T-helper 22 cell (primary cell): ENCODE measurements around the gene TRAFD1.

Experiments
- DNase-seq: peaks from one replicate; pipeline ENCODE4 v3.0.0-alpha.2; 2020; ENCODE audit warnings: low read depth

Gene TRAFD1

GRCh38 chr12:112160611-112161010 is 35.3 kb downstream of the TRAFD1 start:
- DNase-seq = no peak

DNA sequence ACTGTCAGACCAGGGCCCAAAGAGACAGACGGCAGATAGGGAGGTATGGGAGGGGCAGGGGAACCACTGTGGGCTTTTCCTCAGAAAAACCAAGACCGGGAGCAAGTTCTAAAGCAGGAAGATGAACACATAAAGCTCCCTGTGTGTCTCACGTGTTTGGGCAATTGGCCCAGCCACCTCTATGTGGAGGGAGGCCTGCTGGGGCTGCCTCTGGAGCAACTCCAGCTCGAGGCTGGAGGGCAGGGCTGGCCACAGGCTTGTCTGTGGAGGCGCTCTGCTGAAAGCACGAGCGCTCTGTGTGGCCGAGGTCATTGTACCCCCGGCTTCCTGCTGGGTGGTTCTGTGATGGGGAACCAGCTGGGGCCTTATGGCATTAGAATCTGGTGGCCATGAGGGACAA is 36.4 kb downstream of the TRAFD1 start:
- no peak for DNase-seq

- no peak for DNase-seq
Observed at GRCh38 chr12:112162241-112162790, 37.0 kb downstream of the TRAFD1 start.

GRCh38 chr12:112163056-112163455 is 37.7 kb downstream of the TRAFD1 start:
- no peak for DNase-seq

DNA sequence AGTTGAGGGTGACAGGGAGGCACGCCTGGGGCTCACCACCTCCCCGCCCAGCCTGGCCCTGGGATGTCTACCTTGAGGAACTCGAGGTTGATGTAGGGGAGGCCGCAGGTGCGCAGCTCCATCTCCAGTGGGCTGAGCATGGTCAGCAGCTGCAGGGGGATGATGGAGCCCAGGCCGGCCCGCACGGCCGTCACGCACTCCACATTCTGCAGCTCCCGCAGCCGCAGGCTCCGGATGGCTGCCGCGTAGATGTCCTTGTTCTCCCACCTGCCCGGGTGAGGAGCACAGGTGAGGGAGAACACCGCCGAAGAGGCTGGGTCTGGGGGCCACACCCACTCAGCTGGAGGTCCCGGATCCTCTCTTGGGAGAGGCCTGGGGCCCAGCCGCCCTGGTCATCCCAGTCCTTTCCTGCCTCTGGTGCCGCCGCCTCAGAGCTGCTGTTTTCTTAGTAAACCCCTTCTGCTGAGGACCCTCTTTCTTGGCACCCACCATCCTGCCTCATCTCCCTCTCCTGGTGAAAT is 38.2 kb downstream of the TRAFD1 start:
- DNase-seq = no peak

GRCh38 chr12:112164011-112164660 is 38.8 kb downstream of the TRAFD1 start:
- no peak for DNase-seq

GRCh38 chr12:112165624-112166023 is 40.3 kb downstream of the TRAFD1 start:
- no peak for DNase-seq

DNA sequence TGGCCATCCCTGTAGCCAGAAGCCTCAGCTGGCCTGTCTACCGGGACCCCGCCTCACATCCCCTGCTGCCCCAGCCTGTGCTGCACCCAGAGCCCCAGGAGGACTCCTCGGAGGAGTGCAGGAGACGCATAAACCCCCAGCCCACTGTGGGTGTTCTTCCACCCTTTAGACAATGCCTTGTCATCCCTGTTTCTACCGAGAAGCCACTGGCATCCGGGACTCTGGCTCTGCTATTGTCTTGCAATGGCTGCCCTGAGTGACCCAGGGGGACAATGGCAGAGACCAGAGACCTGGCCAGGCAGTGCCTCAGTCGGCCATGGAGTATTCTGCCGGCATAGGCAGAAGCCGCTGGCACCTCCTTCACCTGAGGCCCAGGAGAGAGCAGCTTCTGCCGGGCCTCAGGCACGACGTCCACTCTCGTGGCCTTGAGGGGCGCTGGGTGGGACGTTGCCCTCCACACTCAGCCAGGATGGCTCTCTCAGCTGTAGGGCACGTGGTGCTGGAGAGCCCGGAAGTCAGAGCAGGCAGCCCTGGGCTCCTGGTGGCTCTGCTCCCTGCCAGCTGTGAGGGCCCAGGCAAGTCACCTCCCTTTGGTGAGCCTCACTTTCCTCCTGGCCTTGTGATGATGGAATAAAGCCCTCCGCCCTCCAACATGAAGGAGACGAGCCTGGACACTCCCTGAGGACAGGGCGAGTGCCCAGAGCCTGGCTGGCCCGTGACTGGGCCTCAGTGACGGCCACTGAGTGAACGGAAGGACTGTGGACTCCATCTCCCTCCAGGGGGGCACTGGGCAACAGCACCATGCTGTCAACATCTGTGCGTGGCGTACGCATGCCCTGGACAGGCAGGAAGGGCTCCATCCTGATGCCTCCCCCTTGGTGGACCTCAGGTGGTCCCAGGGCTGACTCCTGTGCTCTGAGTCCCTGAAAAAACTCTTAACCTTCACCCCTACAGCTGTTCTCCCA is 41.0 kb downstream of the TRAFD1 start:
- DNase-seq = no peak

DNA sequence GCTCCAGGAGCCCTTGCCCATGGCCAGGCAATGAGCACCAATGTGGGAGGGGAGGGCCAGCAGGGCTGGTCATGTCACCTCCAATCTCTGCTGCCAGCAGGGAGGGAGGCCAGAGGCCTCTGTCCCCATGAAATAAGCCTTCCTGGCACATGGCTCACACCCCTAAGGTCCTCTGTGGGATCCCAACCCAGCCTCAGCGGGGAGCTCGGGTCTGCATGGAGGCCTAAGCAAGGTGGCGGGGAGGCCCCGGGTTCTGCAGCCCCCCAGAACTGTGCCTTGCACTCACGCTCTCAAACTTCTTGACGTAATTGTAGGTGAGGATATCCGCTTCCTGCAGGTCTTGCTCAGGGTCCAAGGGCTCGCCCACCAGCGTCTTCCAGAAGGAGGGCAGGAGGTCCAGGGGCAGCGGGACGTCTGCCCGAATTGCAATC is 41.7 kb downstream of the TRAFD1 start:
- no peak for DNase-seq

GRCh38 chr12:112167718-112168525 is 42.6 kb downstream of the TRAFD1 start:
- no peak for DNase-seq

DNA sequence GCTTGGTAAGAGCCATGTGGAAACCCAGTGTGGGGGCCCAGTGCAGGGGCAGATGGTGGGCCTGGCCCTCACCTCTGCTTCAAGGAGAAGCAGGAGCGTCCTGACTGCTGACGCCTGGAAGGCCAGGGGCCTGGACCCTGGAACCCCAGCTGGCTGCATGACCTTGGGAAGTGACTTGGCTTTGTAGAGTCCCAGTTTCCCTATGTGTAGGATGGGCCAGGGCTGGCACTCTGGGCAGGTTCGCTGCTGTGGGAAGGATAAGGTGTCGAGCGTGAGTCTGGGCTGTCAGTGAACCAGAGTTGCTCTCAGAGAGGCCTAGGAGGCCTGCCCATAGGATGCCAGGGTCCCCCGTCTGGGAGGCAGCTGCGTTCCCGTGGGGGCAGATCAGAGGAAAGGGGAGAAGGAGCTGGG is 43.2 kb downstream of the TRAFD1 start:
- DNase-seq = no peak

- DNase-seq = no peak
Observed at GRCh38 chr12:112169161-112169872, 44.0 kb downstream of the TRAFD1 start.

- DNase-seq = no peak
Observed at GRCh38 chr12:112169966-112170365, 44.6 kb downstream of the TRAFD1 start.

GRCh38 chr12:112170376-112170775 is 45.0 kb downstream of the TRAFD1 start:
- DNase-seq = no peak

DNA sequence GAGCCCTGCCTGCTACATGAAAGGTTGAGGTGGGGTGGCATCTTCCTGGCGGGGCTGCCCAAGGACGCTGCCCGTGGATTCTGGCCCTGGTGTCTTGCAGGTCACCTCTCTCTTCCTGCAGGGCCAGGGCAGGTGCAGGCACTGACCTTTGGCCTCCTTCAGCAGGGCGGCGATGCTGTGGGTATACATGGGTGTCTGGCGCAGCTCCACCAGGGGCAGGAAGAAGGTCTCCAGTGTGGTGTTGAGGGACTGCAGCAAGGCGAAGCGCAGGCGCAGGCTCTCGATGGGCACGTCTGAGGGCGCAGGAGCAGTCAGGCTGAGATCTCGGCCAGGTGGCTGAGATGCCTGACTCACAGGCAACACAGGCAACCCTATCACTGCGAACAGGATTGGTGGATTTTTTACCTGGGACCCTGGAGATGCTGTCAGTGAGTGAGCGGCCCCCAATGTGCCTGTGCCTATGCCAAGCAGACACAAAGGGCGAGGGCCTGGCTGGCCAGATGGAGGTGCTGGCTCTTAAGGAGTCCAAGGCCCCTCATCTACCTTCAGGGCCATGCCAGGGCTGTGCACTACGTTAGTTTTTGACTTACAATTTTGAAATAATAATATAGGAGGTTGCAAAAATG is 45.7 kb downstream of the TRAFD1 start:
- no peak for DNase-seq

- DNase-seq = no peak
Observed at GRCh38 chr12:112172556-112173324, 47.4 kb downstream of the TRAFD1 start.

DNA sequence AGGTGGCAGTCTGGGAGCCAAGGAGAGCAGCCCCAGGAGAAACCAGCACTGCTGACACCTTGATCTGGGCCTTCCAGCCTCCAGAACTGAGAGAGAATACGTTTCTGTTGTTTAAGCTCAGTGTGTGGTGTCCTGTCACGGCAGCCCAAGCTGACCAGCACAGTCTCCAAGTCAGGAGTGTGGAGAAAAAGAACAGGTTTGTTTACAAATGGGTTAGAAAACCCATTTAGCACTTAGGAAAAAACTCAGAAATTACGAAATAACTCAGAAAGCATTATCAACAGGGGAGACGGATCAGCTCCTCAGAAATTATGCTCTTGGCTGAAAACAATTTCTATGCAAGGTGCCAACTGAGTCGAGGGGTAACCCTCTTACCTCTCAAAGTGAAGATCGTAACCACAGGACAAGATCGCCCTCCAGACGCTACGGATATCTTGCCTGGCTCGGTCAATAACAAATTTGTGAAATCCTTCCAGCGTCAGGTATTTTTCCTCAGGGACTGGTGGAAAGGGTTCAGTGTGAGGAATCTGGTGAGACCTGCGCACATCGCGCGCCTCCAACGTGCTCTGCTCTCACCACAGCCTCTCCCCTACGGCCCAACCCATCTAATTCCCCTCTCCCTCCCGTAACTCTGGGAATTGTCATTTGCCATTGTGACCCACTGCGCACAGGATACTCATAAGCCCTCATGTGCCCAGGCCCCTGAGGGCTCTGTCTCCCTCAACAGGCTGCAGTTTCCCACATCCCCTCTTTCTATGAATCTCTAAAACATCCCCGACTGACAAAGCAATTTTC is 50.2 kb downstream of the TRAFD1 start:
- no peak for DNase-seq

DNA sequence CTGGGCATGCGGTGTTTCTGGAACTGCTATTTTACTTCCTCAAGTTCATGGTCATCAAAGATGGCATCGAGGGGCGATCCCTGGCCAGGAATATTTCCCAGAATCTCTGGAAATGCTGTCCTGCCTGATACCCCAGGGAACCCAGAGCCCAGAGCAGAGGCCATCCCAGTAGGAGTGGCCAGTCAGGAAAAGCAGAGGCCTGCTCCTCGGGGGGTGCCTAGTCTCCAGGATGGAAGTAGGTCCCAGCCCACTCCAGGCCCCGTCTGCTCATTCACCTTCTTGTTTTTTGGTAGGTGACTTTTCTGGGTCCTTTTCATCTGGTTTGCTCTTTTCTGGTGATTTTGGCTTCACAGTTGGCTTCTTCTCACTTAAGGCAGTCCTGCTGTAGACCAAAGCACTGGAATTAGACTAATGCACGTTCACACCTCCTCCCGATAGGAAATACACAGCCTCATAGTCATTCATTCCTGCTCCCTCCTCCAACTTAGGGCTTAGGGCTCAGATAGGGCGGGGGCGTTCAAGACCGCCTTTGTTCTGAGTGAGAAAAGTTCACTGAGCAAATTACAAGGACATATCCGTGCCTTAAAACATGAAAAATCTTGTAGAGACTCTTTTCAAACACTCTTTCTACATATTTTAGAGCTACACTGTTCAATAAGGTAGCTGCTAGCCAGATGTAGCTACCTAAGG is 51.1 kb downstream of the TRAFD1 start:
- no peak for DNase-seq

DNA sequence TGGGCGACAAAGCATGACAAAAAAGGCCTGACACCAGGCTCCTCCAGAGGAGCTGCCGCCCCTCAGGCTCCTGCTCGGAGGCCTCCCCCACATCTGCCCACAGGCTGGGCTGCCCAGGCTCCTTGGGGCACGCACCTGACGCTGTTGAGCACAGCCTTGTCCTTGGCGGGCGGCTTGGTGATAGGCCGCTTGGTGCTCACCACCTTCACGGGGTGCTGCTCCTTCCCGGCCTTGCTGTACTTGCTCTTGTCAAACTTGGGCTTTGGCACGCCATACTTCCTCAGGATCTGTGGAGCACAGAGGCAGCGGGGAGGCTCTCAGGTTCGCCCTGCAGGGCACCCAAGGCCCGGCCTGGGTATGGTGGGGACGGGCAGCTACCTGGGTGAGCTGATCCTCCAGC is 53.4 kb downstream of the TRAFD1 start:
- no peak for DNase-seq
